B cell (primary cell): ENCODE data around the gene CTRB1.

Source experiments
- EZH2 ChIP-seq: IDR thresholded peaks from 2 replicates; pipeline ENCODE4 v1.6.1; 2012; ENCODE audit warnings: borderline replicate concordance, low read depth, mild to moderate bottlenecking, moderate library complexity, low read length; ENCODE audit not compliant: insufficient read depth, poor library complexity, severe bottlenecking
- TF ChIP-seq, protein P1 (sequence below): fragments of 200-600 bp; IDR thresholded peaks from one replicate; pipeline ENCODE4 v1.8.0; 2022; ENCODE audit warnings: antibody characterized with exemption, mild to moderate bottlenecking

DNA sequence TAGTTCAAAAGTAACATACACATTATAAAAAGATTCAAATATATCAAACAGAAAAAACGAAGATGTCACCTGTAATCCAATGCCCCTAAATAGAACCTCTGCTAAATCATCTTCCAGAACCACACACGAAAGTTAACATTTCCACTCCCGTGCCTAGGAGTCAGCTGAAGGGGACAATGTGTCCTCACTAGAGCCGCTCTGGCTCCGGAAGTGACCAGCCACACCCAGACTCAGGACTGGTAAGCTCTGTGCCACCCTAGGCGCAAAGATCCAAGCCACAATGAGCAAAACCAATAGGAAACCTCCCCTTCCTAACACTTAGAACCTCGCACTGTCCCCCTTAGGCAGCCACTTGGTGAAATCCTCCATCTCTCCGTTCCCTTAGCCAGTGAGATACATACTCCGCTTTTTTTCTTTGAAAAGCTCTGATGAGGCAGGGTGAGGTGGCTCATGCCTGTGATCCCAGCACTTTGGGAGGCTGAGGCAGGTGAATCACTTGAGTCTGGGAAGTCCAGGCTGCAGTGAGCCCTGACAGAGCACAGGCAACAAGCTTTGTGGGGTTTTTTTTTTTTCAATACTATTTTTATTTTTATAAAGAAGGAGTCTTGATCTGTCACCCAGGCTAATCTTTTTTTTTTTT lies 11.8 kb downstream of the CTRB1 start:
- TF ChIP-seq, protein P1, sequence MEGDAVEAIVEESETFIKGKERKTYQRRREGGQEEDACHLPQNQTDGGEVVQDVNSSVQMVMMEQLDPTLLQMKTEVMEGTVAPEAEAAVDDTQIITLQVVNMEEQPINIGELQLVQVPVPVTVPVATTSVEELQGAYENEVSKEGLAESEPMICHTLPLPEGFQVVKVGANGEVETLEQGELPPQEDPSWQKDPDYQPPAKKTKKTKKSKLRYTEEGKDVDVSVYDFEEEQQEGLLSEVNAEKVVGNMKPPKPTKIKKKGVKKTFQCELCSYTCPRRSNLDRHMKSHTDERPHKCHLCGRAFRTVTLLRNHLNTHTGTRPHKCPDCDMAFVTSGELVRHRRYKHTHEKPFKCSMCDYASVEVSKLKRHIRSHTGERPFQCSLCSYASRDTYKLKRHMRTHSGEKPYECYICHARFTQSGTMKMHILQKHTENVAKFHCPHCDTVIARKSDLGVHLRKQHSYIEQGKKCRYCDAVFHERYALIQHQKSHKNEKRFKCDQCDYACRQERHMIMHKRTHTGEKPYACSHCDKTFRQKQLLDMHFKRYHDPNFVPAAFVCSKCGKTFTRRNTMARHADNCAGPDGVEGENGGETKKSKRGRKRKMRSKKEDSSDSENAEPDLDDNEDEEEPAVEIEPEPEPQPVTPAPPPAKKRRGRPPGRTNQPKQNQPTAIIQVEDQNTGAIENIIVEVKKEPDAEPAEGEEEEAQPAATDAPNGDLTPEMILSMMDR, result no peak
- TF ChIP-seq EZH2, result no peak
